Measurements from ENCODE around the gene PTPN23. TPM values are rescaled to one million over a fixed set of nuclear protein-coding genes. Genes with fewer than 3 reads are reported as not detected.
"Not testable (repeated sequence)": the region's sequence is repeated elsewhere in the genome, so short reads cannot be mapped to it uniquely, and the experiment has no call there.

PTPN23 gene
- total and polyA plus RNA-seq, 11 donors, result 11.0 to 30.3 (median 17.4) TPM

GRCh38 chr3:47365213-47366153 lies 15.3 kb upstream of the PTPN23 start:
- peaks cover 0 to 4% (median 0%) of the 10 kb centered on the region in 9 donors for H3K27me3 ChIP-seq
- intact Hi-C loops (cut with DNase I), result no loop called here
- ATAC-seq (peak in 1 of 4 donors; percentile 41), DNase-seq (no peak)
- WGBS, 4 donors, result 59 to 67% (median 61%) methylated on average over 11 of the region's 11 CpGs
- peak overlapping the region in 2 of 12 donors; percentile 35 to 40 for H3K27ac ChIP-seq
- H3K36me3 ChIP-seq, result no peaks in the 10 kb centered on the region
- peaks cover 0 to under 1% (median 0%) of the 10 kb centered on the region in 12 donors for H3K9me3 ChIP-seq
- no peak overlapping the region for H3K4me3 ChIP-seq
- H3K4me1 ChIP-seq, result peaks cover 0 to 25% (median 0%) of the 10 kb centered on the region in 12 donors
- TF ChIP-seq POLR2A (IDR thresholded peaks at IDR 0.05) (no peak), CTCF (IDR thresholded peaks at IDR 0.05) (no peak)

GRCh38 chr3:47366833-47367232 lies 14.0 kb upstream of the PTPN23 start:
- no peak for ATAC-seq
- Histone ChIP-seq H3K27ac (no peak overlapping the region), H3K4me1 (peaks cover 0 to 30% (median 0%) of the 10 kb centered on the region in 12 donors), H3K27me3 (peaks cover 0 to 10% (median 0%) of the 10 kb centered on the region in 9 donors), H3K9me3 (no peaks in the 10 kb centered on the region), H3K4me3 (no peak overlapping the region), H3K36me3 (no peaks in the 10 kb centered on the region)
- WGBS, 4 donors, result 90 to 98% (median 97%) methylated on average over 2 of the region's 2 CpGs
- DNase-seq, result no peak
- intact Hi-C loops (cut with DNase I), result no loop called here
- no peak for TF ChIP-seq CTCF (IDR thresholded peaks at IDR 0.05)
- TF ChIP-seq POLR2A (IDR thresholded peaks at IDR 0.05), result no peak

DNA sequence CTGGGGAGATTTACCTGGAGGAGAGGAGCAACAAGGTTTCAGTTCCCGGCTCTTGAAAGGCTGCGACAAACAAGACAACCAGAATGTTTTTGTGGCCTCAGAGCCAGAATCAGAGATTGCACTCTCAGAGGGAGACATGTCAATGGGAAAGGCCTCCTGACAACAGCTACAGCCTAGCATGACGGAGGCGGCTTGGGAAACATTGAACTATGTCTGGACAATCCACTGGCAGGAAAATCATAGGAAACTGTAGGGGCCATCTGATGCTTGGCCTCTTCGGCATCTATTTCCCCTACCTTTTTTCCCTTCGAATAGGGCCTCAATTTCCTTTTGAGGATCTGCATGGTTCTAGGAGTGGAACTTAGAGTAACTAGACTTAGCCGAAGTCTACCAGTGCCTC lies 13.2 kb upstream of the PTPN23 start:
- Histone ChIP-seq H3K27ac (no peak overlapping the region), H3K27me3 (peaks cover 0 to 10% (median 0%) of the 10 kb centered on the region in 9 donors), H3K4me1 (peaks cover 0 to 26% (median 0%) of the 10 kb centered on the region in 12 donors), H3K9me3 (no peaks in the 10 kb centered on the region), H3K4me3 (no peak overlapping the region), H3K36me3 (no peaks in the 10 kb centered on the region)
- ATAC-seq, result no peak
- DNase-seq, result no peak
- no peak for TF ChIP-seq POLR2A (IDR thresholded peaks at IDR 0.05)
- no peak for TF ChIP-seq CTCF (IDR thresholded peaks at IDR 0.05)
- intact Hi-C loops (cut with DNase I), result no loop called here
- WGBS, 4 donors, result 83 to 95% (median 89%) methylated on average over 7 of the region's 7 CpGs

DNA sequence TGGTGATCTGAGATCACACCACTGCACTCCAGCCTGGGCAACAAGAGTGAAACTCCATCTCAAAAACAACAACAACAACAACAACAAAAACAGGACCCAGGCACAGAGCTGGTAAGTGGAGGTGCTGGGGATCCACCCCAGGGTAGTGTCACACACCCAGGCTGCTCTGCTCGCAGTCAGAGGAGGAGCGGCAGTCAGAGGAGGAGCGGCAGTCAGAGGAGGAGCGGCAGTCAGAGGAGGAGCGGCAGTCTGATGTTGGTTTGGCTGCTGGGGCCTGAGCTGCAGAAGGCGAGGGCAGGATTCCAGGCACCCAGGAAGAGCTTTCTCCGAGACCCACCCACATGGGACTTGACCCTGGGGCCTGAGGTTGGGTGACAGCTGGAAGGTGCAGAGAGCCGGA lies 10.8 kb upstream of the PTPN23 start:
- intact Hi-C loops (cut with DNase I), result loop anchor here in 1 of 10 donors (10.0 kb wide), 1 partner anchor 665 kb away; the partner anchor contains the start of gene TMIE
- not testable (repeated sequence) for ATAC-seq

More for the DNA sequence above, 10.8 kb upstream of the PTPN23 start:
- Histone ChIP-seq H3K27me3 (peaks cover 0 to 10% (median 0%) of the 10 kb centered on the region in 9 donors), H3K4me1 (peaks cover 0 to 20% (median 0%) of the 10 kb centered on the region in 12 donors)
- 85 to 95% (median 90%) methylated on average over 8 of the region's 8 CpGs for whole genome bisulfite sequencing, 4 donors
- H3K36me3 ChIP-seq, DNase-seq, H3K9me3 ChIP-seq, H3K27ac ChIP-seq, H3K4me3 ChIP-seq: not testable (repeated sequence)

All from heart left ventricle (tissue), 16 donors.